Activated CD8-positive, alpha-beta memory T cell treated with anti-CD3 and anti-CD28 coated beads, Interleukin-2, amount 50 U/mL, for 4 hours (primary cell): ENCODE results near the gene UBAP1.
"Not testable (repeated sequence)": the region's sequence is repeated elsewhere in the genome, so short reads cannot be mapped to it uniquely, and the experiment has no call there.

Source experiments
- DNase-seq: peaks from one replicate; pipeline ENCODE4 v3.0.0-alpha.2; 2020

Gene UBAP1

GRCh38 chr9:34185778-34186551 lies 7.1 kb downstream of the UBAP1 start:
- no peak for DNase-seq

DNA sequence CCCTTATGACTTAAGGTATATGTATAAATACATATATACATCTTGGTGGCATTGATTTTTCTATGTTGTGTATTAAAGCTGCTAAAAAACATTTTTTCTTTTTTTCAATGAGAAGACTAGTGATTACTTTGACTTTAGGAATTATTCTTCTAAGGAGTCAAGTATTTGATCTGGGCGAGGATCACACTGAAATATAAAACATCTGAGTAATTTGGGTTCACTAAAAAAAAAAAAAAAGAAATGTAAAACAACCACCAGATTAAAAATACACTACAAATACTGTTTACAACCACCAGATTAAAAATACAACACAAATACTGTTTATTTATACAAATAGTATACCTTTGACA lies 9.0 kb downstream of the UBAP1 start:
- no peak for DNase-seq

- no peak for DNase-seq
Observed at GRCh38 chr9:34190996-34191892, 12.4 kb downstream of the UBAP1 start.

GRCh38 chr9:34195143-34195542 lies 16.3 kb downstream of the UBAP1 start:
- no peak for DNase-seq

- DNase-seq: not testable (repeated sequence)
Observed at GRCh38 chr9:34197286-34197685, 18.4 kb downstream of the UBAP1 start.

GRCh38 chr9:34197756-34198711 lies 19.2 kb downstream of the UBAP1 start:
- no peak for DNase-seq

GRCh38 chr9:34200092-34200491 lies 21.2 kb downstream of the UBAP1 start:
- DNase-seq: no peak

GRCh38 chr9:34203275-34203991 lies 24.6 kb downstream of the UBAP1 start:
- no peak for DNase-seq

- DNase-seq: no peak
Observed at GRCh38 chr9:34203992-34204635, 25.3 kb downstream of the UBAP1 start.

GRCh38 chr9:34205102-34205501 lies 26.3 kb downstream of the UBAP1 start:
- DNase-seq: no peak

GRCh38 chr9:34206561-34206960 lies 27.7 kb downstream of the UBAP1 start:
- no peak for DNase-seq

DNA sequence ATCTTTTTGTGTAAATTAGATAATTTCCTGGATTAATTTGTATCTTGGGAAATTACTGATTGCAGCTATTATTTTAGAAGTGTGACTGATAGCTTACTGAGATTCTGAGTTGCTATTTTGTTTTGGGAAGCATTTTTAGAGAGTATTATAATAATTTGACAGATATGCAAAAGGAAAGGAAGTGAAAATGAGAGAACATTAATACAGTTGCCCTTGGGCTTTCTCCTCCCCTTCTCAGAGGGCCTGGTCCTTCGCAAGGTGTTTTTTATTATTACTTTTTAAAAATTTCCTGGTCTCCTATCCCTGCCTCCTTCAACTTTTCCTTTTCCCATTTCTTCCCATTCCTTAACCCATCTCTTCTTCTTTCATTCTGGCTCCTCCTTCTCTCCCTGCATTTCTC lies 32.6 kb downstream of the UBAP1 start:
- DNase-seq: no peak

GRCh38 chr9:34214354-34215000 lies 35.6 kb downstream of the UBAP1 start:
- not testable (repeated sequence) for DNase-seq

DNA sequence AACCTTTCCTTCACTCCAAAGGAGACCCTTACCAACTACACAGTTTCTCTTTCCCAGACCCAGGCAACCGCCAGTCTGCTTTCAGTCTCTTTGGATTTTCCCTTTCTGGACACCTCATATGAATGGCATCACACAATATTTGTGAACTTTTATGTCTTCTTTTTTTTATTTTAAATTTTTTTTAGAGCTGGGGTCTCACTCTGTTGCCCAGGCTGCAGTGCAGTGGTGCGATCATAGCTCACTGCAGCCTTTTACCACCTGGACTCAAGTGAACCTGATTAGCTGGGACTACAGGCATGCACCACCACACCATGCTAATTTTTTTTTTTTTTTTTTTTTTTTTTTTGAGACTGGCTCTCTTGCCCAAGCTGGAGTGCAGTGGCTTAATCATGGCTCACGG lies 37.5 kb downstream of the UBAP1 start:
- DNase-seq: no peak

- not testable (repeated sequence) for DNase-seq
Observed at GRCh38 chr9:34217015-34217414, 38.2 kb downstream of the UBAP1 start.

DNA sequence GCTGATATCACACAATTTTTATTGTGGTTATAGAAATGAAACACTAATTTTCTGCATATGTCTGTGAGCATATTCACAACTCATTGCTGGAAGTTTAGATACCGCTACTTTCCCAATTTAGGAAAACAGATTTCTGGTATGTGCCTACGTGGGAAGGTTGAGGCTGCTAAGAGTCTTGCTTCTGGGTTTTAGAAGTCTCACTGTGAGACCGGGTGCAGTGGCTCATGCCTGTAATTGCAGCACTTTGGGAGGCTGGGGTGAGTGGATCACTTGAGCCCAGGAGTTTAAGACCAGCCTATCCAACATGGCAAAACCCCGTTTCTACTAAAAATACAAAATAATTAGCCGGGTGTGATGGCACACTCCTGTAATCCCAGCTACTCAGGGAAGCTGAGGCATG lies 39.6 kb downstream of the UBAP1 start:
- DNase-seq: no peak

DNA sequence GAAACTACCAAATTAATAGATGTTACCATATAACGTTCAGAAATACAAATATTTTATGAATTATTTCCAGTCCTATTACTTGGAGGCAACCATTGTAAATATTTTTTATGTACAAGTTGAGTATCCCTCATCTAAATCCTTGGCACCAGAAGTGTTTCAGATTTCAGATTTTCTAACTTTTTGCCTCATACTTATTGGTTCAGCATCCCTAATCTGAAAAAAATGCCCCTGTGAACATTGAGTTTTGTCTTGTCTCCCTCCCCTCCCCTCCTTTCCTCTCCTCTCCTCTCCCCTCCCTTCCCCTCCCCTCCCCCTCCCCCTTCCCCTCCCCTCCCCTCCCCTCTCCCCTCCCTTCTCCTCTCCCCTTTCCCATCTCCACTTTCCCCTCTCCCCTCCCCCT lies 40.6 kb downstream of the UBAP1 start:
- DNase-seq: no peak

- no peak for DNase-seq
Observed at GRCh38 chr9:34220218-34220617, 41.4 kb downstream of the UBAP1 start.

GRCh38 chr9:34224349-34224748 lies 45.5 kb downstream of the UBAP1 start:
- no peak for DNase-seq

DNA sequence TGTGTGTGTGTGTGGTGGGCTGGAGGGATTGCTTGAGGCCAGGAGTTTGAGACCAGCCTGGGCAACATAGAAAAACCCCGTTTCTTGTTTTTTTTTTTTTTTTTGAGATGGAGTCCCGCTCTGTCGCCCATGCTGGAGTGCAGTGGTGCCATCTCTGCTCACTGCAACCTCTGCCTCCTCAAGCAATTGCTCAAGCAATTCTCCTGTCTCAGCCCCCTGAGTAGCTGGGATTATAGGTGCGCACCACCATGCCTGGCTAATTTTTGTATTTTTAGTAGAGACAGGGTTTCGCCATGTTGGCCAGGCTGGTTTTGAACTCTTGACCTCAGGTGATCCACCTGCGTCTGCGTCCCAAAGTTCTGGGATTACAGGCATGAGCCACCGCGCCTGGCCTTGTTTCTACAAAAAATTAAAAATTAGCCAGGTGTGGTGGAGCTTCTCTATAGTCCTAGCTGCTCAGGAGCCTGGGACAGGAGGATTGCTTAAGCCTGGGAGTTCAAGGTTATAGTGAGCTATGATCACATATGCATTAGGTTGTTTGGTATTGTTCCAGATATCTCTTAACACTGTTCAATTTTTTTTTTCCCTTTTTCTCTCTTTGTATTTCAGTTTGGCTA lies 47.4 kb downstream of the UBAP1 start:
- DNase-seq: not testable (repeated sequence)

DNA sequence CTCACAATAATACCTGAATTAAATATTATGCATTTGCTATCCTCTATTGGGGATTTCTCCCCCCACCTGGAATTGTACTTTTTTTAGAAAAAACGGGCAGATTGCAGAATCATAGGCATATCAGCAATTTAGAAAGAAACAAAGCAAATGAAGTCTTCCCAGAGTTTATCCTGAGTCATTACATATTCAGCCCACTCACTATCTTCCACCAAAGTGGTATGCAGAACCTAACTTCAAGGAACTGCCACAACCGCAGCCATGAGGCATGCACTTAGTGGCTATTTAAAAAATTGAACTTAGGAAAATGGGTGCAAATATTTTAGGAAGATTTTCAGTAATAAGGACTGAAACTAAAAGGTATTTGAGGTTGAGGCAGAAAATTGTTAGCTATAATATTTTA lies 48.6 kb downstream of the UBAP1 start:
- no peak for DNase-seq
